ENCODE results near the gene EED. TPM values are rescaled to one million over a fixed set of nuclear protein-coding genes. Genes with fewer than 3 reads are reported as not detected.

Gene EED
- total RNA-seq (2014; rRNA removed; shearing (Covaris generic)): 35.1 and 36.7 TPM in 2 replicates

GRCh38 chr11:86244522-86245368 is at the start of gene EED:
TSS of gene EED (plus strand) at chr11:86244753. CDS start at chr11:86245230, 477 bp downstream.
- DNase-seq (ENCODE audit: low spot score): peak; percentile 88

- no peak for DNase-seq (ENCODE audit: low spot score)
Measured at GRCh38 chr11:86194998-86195397, 49.6 kb upstream of the EED start.

- DNase-seq (ENCODE audit: low spot score): no peak
Measured at GRCh38 chr11:86196085-86196696, 48.4 kb upstream of the EED start.

- no peak for DNase-seq (ENCODE audit: low spot score)
Measured at GRCh38 chr11:86196913-86197312, 47.6 kb upstream of the EED start.

- DNase-seq (ENCODE audit: low spot score): no peak
Measured at GRCh38 chr11:86197448-86197847, 47.1 kb upstream of the EED start.

GRCh38 chr11:86198139-86198538 is 46.4 kb upstream of the EED start:
- no peak for DNase-seq (ENCODE audit: low spot score)

- DNase-seq (ENCODE audit: low spot score): no peak
Measured at GRCh38 chr11:86199354-86199753, 45.2 kb upstream of the EED start.

- no peak for DNase-seq (ENCODE audit: low spot score)
Measured at GRCh38 chr11:86201371-86201884, 43.1 kb upstream of the EED start.

GRCh38 chr11:86202013-86202336 is 42.6 kb upstream of the EED start:
- DNase-seq (ENCODE audit: low spot score): peak; percentile 8

GRCh38 chr11:86204356-86204755 is 40.2 kb upstream of the EED start:
- no peak for DNase-seq (ENCODE audit: low spot score)

GRCh38 chr11:86205421-86206336 is 38.9 kb upstream of the EED start:
- no peak for DNase-seq (ENCODE audit: low spot score)

- no peak for DNase-seq (ENCODE audit: low spot score)
Measured at GRCh38 chr11:86206337-86206695, 38.2 kb upstream of the EED start.

GRCh38 chr11:86207413-86207812 is 37.1 kb upstream of the EED start:
- DNase-seq (ENCODE audit: low spot score): no peak

GRCh38 chr11:86208572-86208971 is 36.0 kb upstream of the EED start:
- no peak for DNase-seq (ENCODE audit: low spot score)

GRCh38 chr11:86209806-86210657 is 34.5 kb upstream of the EED start:
- DNase-seq (ENCODE audit: low spot score): no peak

- DNase-seq (ENCODE audit: low spot score): no peak
Measured at GRCh38 chr11:86210898-86211297, 33.7 kb upstream of the EED start.

- DNase-seq (ENCODE audit: low spot score): no peak
Measured at GRCh38 chr11:86211619-86212018, 32.9 kb upstream of the EED start.

- no peak for DNase-seq (ENCODE audit: low spot score)
Measured at GRCh38 chr11:86212019-86212611, 32.4 kb upstream of the EED start.

GRCh38 chr11:86214710-86215109 is 29.8 kb upstream of the EED start:
- peak; percentile 19 for DNase-seq (ENCODE audit: low spot score)

GRCh38 chr11:86218125-86219084 is 26.1 kb upstream of the EED start:
- peak; percentile 75 for DNase-seq (ENCODE audit: low spot score)
